ENCODE measurements around the gene ATP1A3. TPM values are rescaled to one million over a fixed set of nuclear protein-coding genes. Genes with fewer than 3 reads are reported as not detected.
A peak's percentile ranks its signal among the peaks of the same experiment; 100 is the strongest.

ATP1A3 gene
- total RNA-seq, 2 experiments from 2014 or later = 5.5 to 5.9 TPM

DNA sequence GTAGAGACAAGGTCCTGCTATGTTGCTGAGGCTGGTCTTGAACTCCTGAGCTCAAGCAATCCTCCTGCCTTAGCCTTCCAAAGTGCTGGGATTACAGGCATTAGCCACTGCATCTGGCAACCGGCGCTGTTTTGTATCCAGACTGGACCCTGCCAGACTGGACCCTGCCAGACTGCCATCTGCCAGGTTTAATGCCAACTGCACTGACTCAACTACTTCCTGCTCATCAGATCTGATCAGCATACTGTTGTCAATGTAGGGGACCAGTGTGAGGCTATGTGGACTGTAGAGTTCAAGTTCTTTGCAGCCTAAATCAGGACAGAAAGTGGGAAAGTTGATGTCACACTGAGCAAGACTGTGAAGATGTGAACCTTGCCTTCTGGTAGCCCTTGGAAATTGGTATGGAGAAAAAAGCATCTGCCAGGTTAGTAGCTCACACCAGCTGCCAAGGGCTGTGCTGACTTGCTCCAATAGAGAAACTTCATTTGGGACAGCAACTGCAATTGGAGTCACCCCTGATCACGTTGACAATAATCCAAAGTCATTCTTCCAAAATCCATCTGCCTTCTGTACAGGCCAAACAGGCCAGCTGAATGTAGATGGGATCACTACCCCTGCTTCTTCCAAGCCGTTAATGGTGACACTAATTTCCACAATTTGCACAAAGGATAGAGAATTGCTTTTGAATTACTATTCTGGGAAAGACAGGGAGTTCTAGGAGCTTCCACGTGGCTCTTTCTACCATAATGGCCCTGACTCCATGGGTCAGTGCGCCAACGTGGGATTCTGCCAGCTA is 36.8 kb upstream of the ATP1A3 start:
- intact Hi-C loops (cut with micrococcal nuclease) = no loop called here
- H3K9me3 Mint-ChIP-seq = no peaks in the 10 kb centered on the region
- no peak overlapping the region for H3K4me3 Mint-ChIP-seq
- ChIA-PET POLR2A (no interaction called here), CTCF (interaction anchor here (1.2 to 2.9 kb wide), 2 partner anchors 14 to 20 kb away, joined by 4 to 11 read pairs; no protein-coding TSS in a partner anchor)
- H3K36me3 Mint-ChIP-seq (ENCODE audit: low read depth) = no peaks in the 10 kb centered on the region
- TF ChIP-seq, protein P1, sequence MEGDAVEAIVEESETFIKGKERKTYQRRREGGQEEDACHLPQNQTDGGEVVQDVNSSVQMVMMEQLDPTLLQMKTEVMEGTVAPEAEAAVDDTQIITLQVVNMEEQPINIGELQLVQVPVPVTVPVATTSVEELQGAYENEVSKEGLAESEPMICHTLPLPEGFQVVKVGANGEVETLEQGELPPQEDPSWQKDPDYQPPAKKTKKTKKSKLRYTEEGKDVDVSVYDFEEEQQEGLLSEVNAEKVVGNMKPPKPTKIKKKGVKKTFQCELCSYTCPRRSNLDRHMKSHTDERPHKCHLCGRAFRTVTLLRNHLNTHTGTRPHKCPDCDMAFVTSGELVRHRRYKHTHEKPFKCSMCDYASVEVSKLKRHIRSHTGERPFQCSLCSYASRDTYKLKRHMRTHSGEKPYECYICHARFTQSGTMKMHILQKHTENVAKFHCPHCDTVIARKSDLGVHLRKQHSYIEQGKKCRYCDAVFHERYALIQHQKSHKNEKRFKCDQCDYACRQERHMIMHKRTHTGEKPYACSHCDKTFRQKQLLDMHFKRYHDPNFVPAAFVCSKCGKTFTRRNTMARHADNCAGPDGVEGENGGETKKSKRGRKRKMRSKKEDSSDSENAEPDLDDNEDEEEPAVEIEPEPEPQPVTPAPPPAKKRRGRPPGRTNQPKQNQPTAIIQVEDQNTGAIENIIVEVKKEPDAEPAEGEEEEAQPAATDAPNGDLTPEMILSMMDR (IDR thresholded peaks at IDR 0.05) = no peak
- no peak overlapping the region for H3K27ac Mint-ChIP-seq
- no peak for ATAC-seq
- H3K4me1 Mint-ChIP-seq (ENCODE audit: low read depth) = peaks cover 3% of the 10 kb centered on the region
- peaks cover 2% of the 10 kb centered on the region for H3K27me3 Mint-ChIP-seq
- DNase-seq = no peak

DNA sequence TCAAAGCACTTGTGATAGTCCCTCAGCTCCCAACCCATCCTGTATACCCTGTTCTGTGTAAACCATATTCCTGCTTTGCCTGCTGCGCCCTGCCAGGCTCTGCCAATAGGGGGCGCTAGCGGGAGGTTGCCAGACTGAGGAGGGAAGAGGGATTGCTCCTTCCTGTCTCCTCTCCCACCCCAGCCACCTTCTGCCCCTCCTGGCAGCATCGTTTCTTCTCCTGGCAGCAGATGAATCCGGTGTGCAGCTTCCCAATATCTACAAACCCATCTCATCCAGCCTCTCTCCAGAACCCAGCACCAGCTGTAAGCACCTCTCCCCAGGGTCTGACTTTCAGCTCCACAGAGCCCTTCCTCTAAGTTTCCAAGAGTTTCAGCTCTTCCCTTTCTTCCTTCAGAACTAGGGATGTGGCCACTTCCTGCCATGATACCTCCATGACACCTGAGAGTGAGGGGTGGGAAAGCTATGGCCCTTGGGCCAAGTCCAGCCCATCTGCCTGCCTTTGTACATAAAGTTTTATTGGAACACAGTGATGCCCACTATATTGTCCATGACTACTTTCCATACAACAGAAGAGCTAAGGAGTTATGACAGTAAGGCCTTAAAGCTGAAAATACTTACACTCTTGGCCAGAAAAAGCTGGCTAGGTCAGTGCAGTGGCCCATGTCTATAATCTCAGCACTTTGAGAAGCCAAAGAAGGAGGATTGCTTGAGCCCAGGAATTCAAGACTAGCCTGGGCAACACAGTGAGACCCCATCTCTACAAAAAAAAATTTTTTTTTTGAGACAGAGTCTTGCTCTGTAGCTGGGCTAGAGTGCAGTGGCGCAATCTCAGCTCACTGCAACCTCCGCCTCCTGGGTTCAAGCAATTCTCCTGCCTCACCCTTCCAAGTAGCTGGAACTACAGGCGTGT is 34.5 kb upstream of the ATP1A3 start:
- no peak overlapping the region for H3K4me3 Mint-ChIP-seq
- no peaks in the 10 kb centered on the region for H3K36me3 Mint-ChIP-seq (ENCODE audit: low read depth)
- no peaks in the 10 kb centered on the region for H3K9me3 Mint-ChIP-seq
- no peak overlapping the region for H3K27ac Mint-ChIP-seq
- ChIA-PET POLR2A (interaction anchor here (0.5 kb wide), 1 partner anchor 65 kb away, joined by 3 read pairs; no protein-coding TSS in a partner anchor), CTCF (interaction anchor here (0.6 to 2.9 kb wide), 23 partner anchors 9 to 382 kb away, joined by 3 to 13 read pairs (median 4); partner anchors contain the start of gene ZNF574)
- H3K4me1 Mint-ChIP-seq (ENCODE audit: low read depth) = no peaks in the 10 kb centered on the region
- intact Hi-C loops (cut with micrococcal nuclease) = no loop called here
- peaks cover 4% of the 10 kb centered on the region for H3K27me3 Mint-ChIP-seq
- no peak for ATAC-seq
- TF ChIP-seq, protein P1 (IDR thresholded peaks at IDR 0.05) = peak; percentile 80
- peak; percentile 50 for DNase-seq

DNA sequence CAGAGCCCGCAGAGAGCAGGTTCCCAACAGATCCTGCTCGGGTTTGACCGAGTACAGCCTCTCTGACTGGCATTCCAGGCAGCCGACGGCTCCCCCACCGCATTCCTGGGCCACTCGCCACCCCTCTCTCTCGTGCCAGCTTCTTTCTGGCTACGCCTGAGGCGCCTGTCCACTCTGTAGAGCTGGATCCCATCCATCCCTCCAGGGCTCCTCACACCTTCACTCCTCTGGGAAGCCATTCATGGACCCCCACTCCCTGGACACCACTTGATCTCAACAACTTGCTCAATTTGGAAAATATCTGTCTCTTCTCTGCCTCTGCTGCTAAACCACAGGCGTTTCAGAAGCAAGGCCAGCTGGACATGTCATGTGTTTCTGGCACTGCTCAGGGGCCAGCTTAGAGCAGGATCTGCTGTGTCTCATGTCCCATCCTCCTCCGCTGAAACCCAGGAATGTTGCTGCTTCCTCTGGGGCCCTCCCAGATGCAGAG is 30.6 kb upstream of the ATP1A3 start:
- intact Hi-C loops (cut with micrococcal nuclease) = no loop called here
- TF ChIP-seq, protein P1 (IDR thresholded peaks at IDR 0.05) = no peak
- H3K4me3 Mint-ChIP-seq = no peak overlapping the region

DNA sequence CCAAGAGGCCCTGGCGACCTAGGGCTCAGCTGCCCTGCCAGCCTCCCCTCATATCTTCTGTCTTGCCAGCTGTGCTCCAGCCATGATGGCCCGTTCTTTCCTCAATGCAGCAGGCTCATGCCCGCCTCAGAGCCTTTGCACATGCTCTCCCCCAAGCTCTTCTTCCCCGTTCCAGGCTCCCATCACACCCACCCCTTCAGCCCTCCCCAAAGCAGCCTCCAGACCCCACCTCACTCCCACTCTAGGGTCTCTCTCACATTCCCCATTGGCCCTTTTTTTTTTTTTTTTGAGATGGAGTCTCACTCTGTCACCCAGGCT is 29.9 kb upstream of the ATP1A3 start:
- peaks cover 6% of the 10 kb centered on the region for H3K4me1 Mint-ChIP-seq (ENCODE audit: low read depth)
- no peak for ATAC-seq
- intact Hi-C loops (cut with micrococcal nuclease) = no loop called here
- H3K9me3 Mint-ChIP-seq = no peaks in the 10 kb centered on the region
- peaks cover 4% of the 10 kb centered on the region for H3K27me3 Mint-ChIP-seq
- ChIA-PET CTCF (interaction anchor here (1.0 to 2.5 kb wide), 4 partner anchors 9 to 23 kb away, joined by 3 to 11 read pairs (median 4); no protein-coding TSS in a partner anchor), POLR2A (no interaction called here)
- TF ChIP-seq, protein P1 (IDR thresholded peaks at IDR 0.05) = no peak
- H3K4me3 Mint-ChIP-seq = no peak overlapping the region
- DNase-seq = no peak
- no peaks in the 10 kb centered on the region for H3K36me3 Mint-ChIP-seq (ENCODE audit: low read depth)
- H3K27ac Mint-ChIP-seq = no peak overlapping the region

More for the DNA sequence above, 30.6 kb upstream of the ATP1A3 start:
- DNase-seq (no peak), ATAC-seq (no peak)
- Mint-ChIP-seq H3K27ac (no peak overlapping the region), H3K4me1 (ENCODE audit: low read depth) (peaks cover 2% of the 10 kb centered on the region), H3K36me3 (ENCODE audit: low read depth) (no peaks in the 10 kb centered on the region), H3K27me3 (peaks cover 4% of the 10 kb centered on the region), H3K9me3 (no peaks in the 10 kb centered on the region)
- CTCF ChIA-PET = interaction anchor here (2.5 kb wide), 1 partner anchor 10 kb away, joined by 11 read pairs; no protein-coding TSS in a partner anchor
- POLR2A ChIA-PET = interaction anchor here (0.6 kb wide), 1 partner anchor 78 kb away, joined by 3 read pairs; no protein-coding TSS in a partner anchor

All from activated CD8-positive, alpha-beta T cell treated with anti-CD3 and anti-CD28 coated beads for 36 hours (primary cell).